ENCODE results near the gene ACY1.

The ACY1 gene

GRCh38 chr3:51982838-51983577 is at the start of gene ACY1:
Gene ACY1, plus strand, starts transcription at chr3:51983535. Its CDS starts 530 bp downstream, at chr3:51984065.
- DNase-seq: peak; percentile 76

- no peak for DNase-seq
Measured at GRCh38 chr3:51934139-51934850, 49.0 kb upstream of the ACY1 start.

- DNase-seq: no peak
Measured at GRCh38 chr3:51934991-51935885, 48.1 kb upstream of the ACY1 start.

- no peak for DNase-seq
Measured at GRCh38 chr3:51935886-51936755, 47.2 kb upstream of the ACY1 start.

- no peak for DNase-seq
Measured at GRCh38 chr3:51937014-51937413, 46.3 kb upstream of the ACY1 start.

GRCh38 chr3:51937611-51938450 is 45.5 kb upstream of the ACY1 start:
- DNase-seq: no peak

GRCh38 chr3:51938780-51939425 is 44.4 kb upstream of the ACY1 start:
- no peak for DNase-seq

GRCh38 chr3:51940648-51941462 is 42.5 kb upstream of the ACY1 start:
- DNase-seq: no peak

GRCh38 chr3:51941463-51941797 is 41.9 kb upstream of the ACY1 start:
- no peak for DNase-seq

GRCh38 chr3:51941798-51942602 is 41.3 kb upstream of the ACY1 start, which contains the start of the genes PARP3 and RRP9:
Gene PARP3, plus strand, starts transcription at chr3:51942363. Its CDS starts 993 bp downstream, at chr3:51943356.
Gene RRP9, minus strand, starts transcription at chr3:51941904. Its CDS starts 37 bp downstream, at chr3:51941867.
- peak; percentile 100 for DNase-seq

- peak; percentile 65 for DNase-seq
Measured at GRCh38 chr3:51942603-51943450, 40.5 kb upstream of the ACY1 start.

GRCh38 chr3:51943451-51944391 is 39.6 kb upstream of the ACY1 start:
- no peak for DNase-seq

GRCh38 chr3:51944451-51945021 is 38.8 kb upstream of the ACY1 start:
- no peak for DNase-seq

GRCh38 chr3:51945031-51945840 is 38.1 kb upstream of the ACY1 start:
- no peak for DNase-seq

GRCh38 chr3:51945926-51946705 is 37.2 kb upstream of the ACY1 start:
- DNase-seq: no peak
